T-helper 1 cell treated with Interleukin-12 subunit alpha and Interleukin-12 subunit beta and Interleukin-4 antibody, amounts not matched to agents 30 μg/mL and 1 μg/mL, for 36 hours (primary cell): ENCODE results near the gene PSME2.

ENCODE experiments used
- H3K27ac Mint-ChIP-seq: one replicate; pipeline ENCODE4 v1.8.0; 2021; ENCODE audit warnings: mild to moderate bottlenecking, mixed read lengths
- H3K27me3 Mint-ChIP-seq: one replicate; pipeline ENCODE4 v1.8.0; 2021; ENCODE audit warnings: low read depth, mixed read lengths
- H3K36me3 Mint-ChIP-seq: one replicate; pipeline ENCODE4 v1.8.0; 2021; ENCODE audit warnings: low read depth, mixed read lengths
- H3K4me1 Mint-ChIP-seq: one replicate; pipeline ENCODE4 v1.8.0; 2021; ENCODE audit warnings: low read depth, mixed read lengths
- H3K4me3 Mint-ChIP-seq: one replicate; pipeline ENCODE4 v1.8.0; 2021; ENCODE audit warnings: mild to moderate bottlenecking, moderate library complexity, mixed read lengths
- H3K9me3 Mint-ChIP-seq: one replicate; pipeline ENCODE4 v1.8.0; 2021; ENCODE audit warnings: mixed read lengths

Gene PSME2

DNA sequence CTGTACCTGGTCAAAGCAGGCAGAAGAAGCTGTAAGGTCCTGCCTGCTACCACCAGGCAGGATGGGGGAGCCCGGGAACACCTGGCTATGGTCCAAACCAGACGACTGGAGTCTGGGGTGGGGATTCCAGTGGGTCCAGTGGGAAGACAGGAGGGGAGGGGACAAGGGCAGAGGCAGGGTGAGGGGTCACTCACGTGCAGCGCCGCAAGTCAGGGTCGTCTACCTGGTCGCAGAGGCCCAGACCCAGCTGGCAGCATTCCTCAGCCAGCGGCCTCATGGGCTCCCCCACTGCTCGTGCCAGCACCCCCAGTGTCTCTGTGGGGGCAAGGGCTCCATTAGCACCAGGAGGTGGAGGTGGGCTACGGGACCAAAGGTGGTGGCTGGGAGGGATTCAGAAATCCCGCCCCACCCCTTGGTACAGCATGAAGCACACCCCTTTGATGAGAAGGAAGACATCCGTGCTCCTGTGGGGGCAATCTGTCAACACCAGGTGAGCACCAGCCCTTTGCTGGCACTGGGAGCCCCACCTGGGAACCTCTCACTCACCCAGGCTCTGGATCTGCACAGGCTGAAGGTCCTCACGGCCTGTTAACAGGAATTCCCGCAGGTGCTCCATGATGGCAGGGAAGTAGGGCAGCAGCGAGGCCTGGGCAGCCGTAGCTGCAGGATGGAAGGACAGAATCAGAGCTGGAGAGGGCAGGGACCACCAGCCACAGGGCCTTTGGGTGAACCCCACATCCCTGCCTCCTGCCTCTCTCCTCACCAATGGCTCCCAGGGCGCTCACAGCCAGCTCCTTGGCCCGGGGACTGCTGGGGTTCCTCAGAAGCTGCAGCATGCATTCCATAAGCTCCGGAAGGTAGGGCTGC is 37.9 kb upstream of the PSME2 start:
- no peak overlapping the region for H3K27ac Mint-ChIP-seq
- peaks cover 16% of the 10 kb centered on the region for H3K4me1 Mint-ChIP-seq
- no peaks in the 10 kb centered on the region for H3K9me3 Mint-ChIP-seq
- H3K4me3 Mint-ChIP-seq, result no peak overlapping the region
- H3K36me3 Mint-ChIP-seq, result peaks cover 34% of the 10 kb centered on the region
- H3K27me3 Mint-ChIP-seq, result no peaks in the 10 kb centered on the region

DNA sequence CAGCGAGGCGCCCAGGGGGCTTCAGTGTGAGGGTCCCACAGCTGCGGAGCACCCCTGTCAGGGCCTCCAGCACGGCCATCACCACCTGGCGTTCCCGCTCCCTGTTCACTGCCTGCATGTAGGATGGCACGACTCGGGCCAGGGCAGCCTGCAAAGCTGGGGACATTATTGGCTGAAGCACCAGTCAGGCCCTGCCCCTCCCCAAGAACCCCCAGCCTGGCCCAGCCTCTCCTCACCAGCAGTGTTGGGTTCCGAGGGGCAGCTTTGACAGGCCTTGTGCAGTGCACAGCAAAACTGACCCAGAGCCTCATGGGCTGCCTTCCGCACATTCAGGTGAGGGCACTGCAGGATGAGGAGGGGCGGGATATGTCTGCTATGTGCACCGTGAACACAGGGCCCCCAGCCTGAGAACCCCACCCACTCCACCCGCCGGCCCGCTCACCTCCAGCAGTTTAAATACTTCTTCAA is 36.6 kb upstream of the PSME2 start:
- Mint-ChIP-seq H3K36me3 (peaks cover 38% of the 10 kb centered on the region), H3K4me1 (peaks cover 10% of the 10 kb centered on the region), H3K27ac (no peak overlapping the region), H3K4me3 (no peak overlapping the region), H3K9me3 (no peaks in the 10 kb centered on the region), H3K27me3 (no peaks in the 10 kb centered on the region)

DNA sequence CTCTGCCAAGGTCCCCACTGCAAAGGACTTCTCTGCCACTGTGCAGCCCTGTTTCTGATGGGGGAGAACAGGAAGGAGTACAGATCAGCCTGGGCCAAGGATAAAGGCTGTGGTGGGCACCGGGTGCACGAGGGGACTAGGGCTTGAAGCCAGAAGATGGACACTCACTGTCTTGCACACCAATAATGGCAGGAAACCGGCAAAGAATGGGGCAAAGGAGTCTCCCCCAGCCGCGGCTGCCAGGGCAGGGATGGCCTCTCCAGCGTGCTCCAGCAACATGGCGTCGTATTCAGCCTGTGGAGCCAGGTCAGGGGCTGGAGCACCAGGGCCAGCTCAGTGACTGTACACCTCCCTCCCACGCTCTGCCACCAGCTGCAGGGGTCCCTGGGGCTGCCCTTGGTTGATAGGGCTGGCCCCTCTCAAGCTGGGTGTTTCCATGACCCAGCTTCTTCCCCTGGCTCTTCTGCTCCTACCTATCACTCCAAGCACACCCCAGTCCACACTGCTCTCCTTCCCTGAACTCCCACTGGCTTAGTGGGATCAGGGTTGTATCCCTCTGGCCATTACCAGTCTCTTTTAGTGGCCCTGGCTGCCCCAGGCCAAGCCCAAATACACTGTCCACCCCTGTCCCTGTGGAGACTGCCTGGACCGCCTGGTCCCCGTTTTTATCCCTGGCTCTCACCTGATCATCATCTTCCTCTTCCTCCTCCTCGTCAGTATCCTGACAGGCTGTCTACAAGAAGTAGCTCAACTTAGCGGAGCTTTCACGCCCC is 35.9 kb upstream of the PSME2 start:
- Mint-ChIP-seq H3K4me1 (peaks cover 4% of the 10 kb centered on the region), H3K36me3 (peaks cover 40% of the 10 kb centered on the region), H3K27ac (peak overlapping the region; percentile 58), H3K9me3 (no peaks in the 10 kb centered on the region), H3K27me3 (no peaks in the 10 kb centered on the region), H3K4me3 (no peak overlapping the region)

DNA sequence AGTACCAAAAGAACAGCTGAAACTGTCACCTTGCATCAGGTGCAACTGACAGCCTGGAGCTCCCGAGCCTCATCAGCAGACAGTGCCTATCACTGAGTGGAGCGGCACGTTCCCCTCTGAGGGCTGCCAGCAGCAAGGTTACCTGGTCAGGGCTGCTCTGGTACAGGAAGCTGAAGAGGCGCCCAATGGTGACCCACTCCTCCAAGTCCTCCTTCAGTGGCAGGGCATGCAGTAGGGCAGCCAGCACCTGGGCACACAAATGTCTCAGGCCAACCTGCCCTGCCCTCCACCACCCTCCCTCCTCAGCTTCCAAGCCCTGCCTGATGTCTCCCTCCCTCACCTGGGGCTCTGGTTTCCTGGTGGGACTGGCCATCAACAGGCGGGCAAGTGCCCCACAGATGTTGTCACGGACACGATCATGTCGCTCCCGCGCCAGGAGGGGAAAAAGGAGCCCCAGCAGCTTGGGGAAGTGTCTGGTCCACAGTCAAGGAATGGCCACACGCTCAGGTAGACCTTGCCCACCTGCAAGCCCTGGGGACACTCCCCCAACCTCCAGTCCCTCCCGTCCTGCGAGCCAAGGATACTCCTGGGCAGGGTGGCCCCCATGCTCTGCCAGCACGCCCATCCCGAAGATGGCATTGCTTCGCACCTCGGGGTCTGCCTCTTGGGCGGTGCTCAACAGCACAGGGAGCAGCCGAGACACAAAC is 35.1 kb upstream of the PSME2 start:
- H3K9me3 Mint-ChIP-seq, result no peaks in the 10 kb centered on the region
- peak overlapping the region; percentile 9 for H3K27ac Mint-ChIP-seq
- no peaks in the 10 kb centered on the region for H3K4me1 Mint-ChIP-seq
- H3K36me3 Mint-ChIP-seq, result peaks cover 45% of the 10 kb centered on the region
- H3K27me3 Mint-ChIP-seq, result no peaks in the 10 kb centered on the region
- H3K4me3 Mint-ChIP-seq, result no peak overlapping the region

DNA sequence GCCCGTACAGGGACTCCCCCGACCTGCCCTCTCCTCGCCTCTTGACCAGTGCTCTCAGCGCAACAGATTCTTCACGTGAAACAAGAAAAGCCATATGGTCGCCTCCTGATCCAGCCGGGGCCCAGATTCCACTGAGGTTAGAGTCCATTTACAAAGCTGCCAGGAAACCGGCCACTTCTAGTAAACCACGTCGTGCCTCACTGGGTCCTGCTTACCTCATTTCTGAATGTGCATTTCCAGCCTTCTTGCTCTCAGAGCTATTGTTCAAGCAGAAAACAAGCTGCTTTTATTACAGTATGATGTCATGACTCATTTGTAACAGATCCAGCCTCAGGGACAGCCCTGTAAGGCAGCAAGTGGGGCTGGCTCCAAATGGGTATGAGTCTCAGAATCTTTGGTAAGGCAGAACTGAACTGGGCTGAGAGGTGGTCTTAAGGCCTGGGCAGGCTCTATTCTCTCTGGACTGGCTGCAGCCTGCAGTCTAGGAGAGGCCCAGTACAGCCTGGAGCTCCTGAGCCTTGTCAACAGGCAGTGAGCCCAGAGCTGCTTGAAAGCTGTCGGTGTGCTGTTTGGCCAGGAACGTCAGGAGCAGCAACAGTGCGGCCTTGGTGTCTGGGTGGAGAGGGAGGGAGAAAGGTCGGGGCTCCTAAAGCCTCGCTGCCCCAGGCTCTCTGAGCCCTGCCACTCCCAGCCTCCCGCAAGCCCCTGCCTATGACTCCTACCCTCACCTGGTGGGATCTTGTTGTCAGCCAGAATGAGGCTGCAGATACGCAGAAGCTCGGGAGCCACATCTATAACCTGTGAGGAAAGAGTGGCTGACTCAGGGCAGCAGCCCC is 33.8 kb upstream of the PSME2 start:
- Mint-ChIP-seq H3K27me3 (no peaks in the 10 kb centered on the region), H3K4me1 (no peaks in the 10 kb centered on the region), H3K36me3 (peaks cover 44% of the 10 kb centered on the region), H3K9me3 (no peaks in the 10 kb centered on the region), H3K4me3 (no peak overlapping the region), H3K27ac (no peak overlapping the region)

DNA sequence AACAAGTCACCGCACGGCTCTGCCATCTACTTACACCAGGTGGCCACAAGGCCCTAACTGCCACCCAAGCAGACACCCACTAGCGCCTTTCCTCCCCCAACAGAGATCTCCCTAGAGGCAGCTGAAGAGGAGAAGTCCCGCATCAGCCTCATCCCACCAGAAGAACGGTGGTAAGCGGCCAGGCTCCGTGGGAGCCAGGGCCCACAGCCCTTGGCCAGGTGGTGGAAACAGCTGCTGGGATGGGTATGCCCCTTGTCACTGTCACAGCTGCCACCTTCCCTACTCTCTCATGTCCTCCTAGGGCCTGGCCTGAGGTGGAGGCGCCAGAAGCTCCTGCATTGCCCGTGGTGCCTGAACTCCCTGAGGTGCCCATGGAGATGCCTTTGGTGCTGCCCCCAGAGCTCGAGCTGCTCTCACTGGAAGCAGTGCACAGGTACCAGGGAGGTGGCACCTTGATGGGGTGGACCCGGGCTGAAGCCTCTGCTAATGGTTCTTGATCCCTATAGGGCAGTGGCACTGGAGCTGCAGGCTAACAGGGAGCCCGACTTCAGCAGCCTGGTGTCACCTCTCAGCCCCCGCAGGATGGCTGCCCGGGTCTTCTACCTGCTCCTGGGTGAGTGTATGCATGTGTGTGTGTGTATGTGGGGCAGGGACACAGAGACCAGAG is 33.0 kb upstream of the PSME2 start:
- Mint-ChIP-seq H3K36me3 (peaks cover 52% of the 10 kb centered on the region), H3K4me1 (no peaks in the 10 kb centered on the region), H3K27me3 (no peaks in the 10 kb centered on the region), H3K27ac (no peak overlapping the region), H3K4me3 (no peak overlapping the region), H3K9me3 (no peaks in the 10 kb centered on the region)

DNA sequence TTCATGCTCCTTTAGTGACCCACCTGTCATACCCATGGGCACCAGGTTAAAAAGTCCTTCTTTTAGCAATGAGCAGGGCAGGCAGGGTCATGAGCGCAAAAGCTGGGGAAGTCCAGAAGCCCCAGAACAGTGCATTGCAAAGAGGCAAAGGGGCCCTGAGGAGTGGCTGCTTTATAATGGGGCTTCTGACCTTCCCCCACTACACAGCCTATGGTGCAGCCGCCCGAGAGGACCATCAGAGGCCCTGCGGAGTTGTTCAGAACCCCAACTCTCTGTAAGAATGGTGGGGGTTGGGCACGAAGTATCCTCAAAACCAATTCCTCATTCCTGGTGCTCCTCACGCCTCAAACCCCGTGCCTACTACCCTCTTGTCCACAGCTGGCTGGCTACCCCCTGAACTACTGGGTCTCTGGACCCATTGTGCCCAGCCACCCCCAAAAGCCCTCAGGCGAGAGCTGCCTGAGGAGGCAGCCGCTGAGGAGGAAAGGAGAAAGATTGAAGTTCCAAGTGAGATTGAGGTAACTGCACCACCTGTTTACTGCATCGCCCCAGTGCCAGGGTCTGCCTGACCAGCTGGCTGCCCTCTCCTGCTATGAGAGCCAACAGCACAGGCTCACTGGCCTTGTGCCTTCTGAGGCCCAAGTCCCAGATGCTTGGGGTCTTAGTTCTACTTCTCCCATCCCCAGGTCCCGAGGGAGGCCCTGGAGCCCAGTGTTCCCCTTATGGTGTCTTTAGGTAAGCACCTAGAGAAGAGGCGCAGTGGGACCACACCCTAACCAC is 32.2 kb upstream of the PSME2 start:
- H3K36me3 Mint-ChIP-seq, result peaks cover 52% of the 10 kb centered on the region
- no peaks in the 10 kb centered on the region for H3K27me3 Mint-ChIP-seq
- H3K9me3 Mint-ChIP-seq, result no peaks in the 10 kb centered on the region
- H3K27ac Mint-ChIP-seq, result no peak overlapping the region
- no peak overlapping the region for H3K4me3 Mint-ChIP-seq
- no peaks in the 10 kb centered on the region for H3K4me1 Mint-ChIP-seq

DNA sequence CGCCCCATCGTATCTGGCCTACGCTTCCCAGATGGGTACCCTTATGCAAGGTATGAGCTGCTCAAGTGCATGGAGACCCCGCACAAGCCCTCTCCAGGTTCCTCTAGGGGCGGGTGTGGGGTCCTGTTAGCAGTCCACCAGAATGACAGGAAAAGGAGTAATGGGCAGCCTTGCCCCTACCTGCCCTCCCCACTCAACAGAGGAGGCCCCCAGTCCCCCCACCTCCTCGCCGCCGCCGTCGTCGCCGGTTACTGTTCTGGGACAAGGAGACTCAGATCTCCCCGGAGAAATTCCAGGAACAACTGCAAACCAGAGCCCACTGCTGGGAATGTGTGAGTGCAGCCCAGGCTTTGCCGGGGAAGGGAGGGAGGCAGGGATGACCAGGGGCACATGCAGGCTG is 31.5 kb upstream of the PSME2 start:
- H3K27me3 Mint-ChIP-seq, result no peaks in the 10 kb centered on the region
- no peak overlapping the region for H3K27ac Mint-ChIP-seq
- peaks cover 57% of the 10 kb centered on the region for H3K36me3 Mint-ChIP-seq
- H3K4me3 Mint-ChIP-seq, result no peak overlapping the region
- H3K9me3 Mint-ChIP-seq, result no peaks in the 10 kb centered on the region
- H3K4me1 Mint-ChIP-seq, result peaks cover under 1% of the 10 kb centered on the region

DNA sequence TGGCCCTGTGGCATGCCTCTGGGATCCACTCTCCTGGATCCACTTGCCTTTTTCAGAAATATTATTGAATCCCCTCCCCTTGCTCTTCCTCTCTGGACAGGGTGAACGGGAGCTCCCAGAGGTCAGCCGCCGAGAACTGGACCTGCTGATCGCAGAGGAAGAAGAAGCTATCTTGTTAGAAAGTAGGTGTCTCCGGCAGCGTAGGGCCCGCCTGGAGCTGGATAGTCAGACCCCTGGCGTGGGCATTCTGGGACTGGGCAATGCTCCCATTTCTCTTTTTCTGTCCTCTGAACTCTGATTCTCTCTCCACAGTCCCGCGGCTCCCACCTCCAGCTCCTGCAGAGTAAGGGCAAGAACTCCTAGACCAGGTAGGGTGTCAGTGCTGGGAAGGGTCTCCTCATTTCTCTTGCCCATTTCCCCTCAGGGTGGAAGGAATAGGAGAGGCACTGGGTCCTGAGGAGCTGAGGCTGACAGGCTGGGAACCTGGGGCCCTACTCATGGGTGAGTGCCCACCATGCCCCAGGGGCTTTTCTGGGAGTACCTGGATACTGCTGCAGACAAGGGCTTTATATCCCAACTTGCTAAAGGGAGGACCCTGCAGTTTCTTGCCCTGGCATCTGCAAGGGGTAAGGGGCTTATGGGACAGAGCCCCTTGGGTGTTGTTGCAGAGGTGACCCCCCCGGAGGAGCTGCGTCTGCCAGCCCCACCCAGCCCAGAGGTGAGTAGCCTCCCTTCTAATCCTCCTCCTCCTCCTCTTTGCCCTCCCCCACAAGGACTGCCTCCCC is 30.8 kb upstream of the PSME2 start:
- Mint-ChIP-seq H3K4me3 (no peak overlapping the region), H3K9me3 (no peaks in the 10 kb centered on the region), H3K4me1 (peaks cover 3% of the 10 kb centered on the region), H3K27me3 (no peaks in the 10 kb centered on the region), H3K36me3 (peaks cover 55% of the 10 kb centered on the region), H3K27ac (no peak overlapping the region)

DNA sequence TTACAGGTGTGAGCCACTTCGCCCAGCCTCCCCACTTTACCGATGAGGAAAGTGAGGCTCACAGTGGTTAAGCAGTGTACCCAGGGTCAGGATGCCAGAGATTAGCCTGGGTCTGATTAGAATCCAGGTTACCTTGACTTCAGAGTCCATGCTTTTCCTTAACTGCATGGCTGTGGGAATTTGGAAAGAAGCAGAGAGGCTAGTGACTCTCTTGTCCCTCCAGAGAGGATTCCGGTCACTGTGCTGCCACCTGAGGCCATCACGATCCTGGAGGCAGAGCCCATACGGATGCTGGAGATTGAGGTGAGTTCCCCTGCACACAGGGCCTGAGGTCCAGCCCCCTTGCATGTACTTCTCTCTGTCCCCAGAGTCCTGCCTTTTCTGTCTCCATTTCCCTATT is 30.2 kb upstream of the PSME2 start:
- Mint-ChIP-seq H3K4me1 (peaks cover 4% of the 10 kb centered on the region), H3K27me3 (no peaks in the 10 kb centered on the region), H3K4me3 (no peak overlapping the region), H3K9me3 (no peaks in the 10 kb centered on the region), H3K27ac (no peak overlapping the region), H3K36me3 (peaks cover 54% of the 10 kb centered on the region)

DNA sequence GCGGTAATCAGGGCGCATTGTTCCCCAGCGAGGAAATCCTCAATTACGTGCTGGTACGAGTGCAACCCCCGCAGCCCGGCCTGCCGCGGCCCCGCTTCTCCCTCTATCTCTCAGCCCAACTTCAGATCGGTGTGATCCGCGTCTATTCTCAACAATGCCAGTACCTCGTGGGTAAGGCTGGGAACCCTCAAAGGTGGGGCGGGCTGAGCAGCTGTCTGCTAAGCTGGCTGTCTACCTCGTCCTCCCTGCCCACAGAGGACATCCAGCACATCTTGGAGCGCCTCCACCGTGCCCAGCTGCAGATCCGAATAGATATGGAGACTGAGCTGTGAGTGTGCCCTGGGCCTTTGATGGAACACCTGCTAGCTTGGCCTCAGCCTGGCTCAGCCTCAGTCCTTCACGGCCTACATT is 26.5 kb upstream of the PSME2 start:
- Mint-ChIP-seq H3K4me1 (peaks cover 19% of the 10 kb centered on the region), H3K27ac (peak overlapping the region; percentile 34), H3K4me3 (no peak overlapping the region), H3K9me3 (no peaks in the 10 kb centered on the region), H3K27me3 (no peaks in the 10 kb centered on the region), H3K36me3 (peaks cover 44% of the 10 kb centered on the region)

DNA sequence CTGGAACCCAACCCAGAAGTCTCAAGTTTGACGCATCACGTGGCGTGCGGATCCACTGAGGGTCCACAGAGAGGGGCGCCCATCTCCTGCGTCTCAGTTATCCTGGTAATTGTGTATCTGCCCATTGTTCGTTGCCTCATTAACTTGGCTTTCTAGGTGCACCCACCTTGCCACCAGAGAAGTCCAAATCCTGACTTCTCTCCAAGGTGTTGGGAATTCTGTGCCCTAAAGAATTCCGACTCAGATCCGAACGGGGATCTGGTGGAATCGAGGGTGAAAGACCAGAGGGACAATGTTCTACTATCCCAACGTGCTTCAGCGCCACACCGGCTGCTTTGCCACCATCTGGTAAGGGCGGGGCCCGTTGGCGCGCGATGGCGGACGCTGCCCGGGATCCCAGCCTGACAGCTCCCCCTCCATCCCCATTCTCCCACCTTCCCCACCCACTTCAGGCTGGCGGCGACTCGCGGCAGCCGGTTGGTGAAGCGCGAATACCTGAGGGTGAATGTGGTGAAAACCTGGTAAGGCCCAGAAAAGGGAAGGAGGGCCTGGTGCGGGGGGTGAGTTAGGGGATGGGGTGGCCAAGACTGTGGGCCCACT is 26.0 kb upstream of the PSME2 start:
- Mint-ChIP-seq H3K4me1 (peaks cover 23% of the 10 kb centered on the region), H3K9me3 (no peaks in the 10 kb centered on the region), H3K27me3 (no peaks in the 10 kb centered on the region), H3K27ac (no peak overlapping the region), H3K36me3 (peaks cover 46% of the 10 kb centered on the region), H3K4me3 (no peak overlapping the region)
